Measurements from ENCODE around the gene TPMT.

- TF ChIP-seq MAX (IDR thresholded peaks at IDR 0.05) (no peak), ZFP36 (IDR thresholded peaks at IDR 0.05; ENCODE audit: borderline replicate concordance, partially characterized antibody) (no peak), CTCF (IDR thresholded peaks at IDR 0.05) (no peak), POLR2A (IDR thresholded peaks at IDR 0.05; ENCODE audit: low read length) (no peak)
Observed at GRCh38 chr6:18189196-18189595, 34.3 kb upstream of the TPMT start.

Measured in A549 (cell line).